GM12878 (cell line): ENCODE data around the gene ZMYND11. TPM values are rescaled to one million over a fixed set of nuclear protein-coding genes. Genes with fewer than 3 reads are reported as not detected.

Experiments used
- ATAC-seq: fragments of 200-7000 bp; cut with Tn5 transposase; 3 replicates; pipeline ENCODE4 v1.9.1; 2020; ENCODE audit warnings: mild to moderate bottlenecking, moderate library complexity
- BruUV-seq: library from RNA; stranded (reverse); fragments of 400-500 nt; replicated peaks from 2 replicates; lab custom pipeline; 2021; lab: Mats Ljungman, UMichigan
- CTCF ChIA-PET: fragments of 300-600 bp; sonication (Branson Sonifier 250); formaldehyde crosslinking; extraction: SDS; loops from one replicate; lab custom pipeline; 2021; ENCODE audit warnings: inconsistent platforms; lab: Yijun Ruan, JAX
- POLR2A ChIA-PET: fragments of 350-600 bp; formaldehyde crosslinking; extraction: SDS; loops from one replicate; lab custom pipeline; 2021; ENCODE audit warnings: inconsistent platforms; lab: Charles Lee
- RAD21 ChIA-PET: fragments of 300-600 bp; sonication (Branson Sonifier 250); formaldehyde crosslinking; loops from one replicate; lab custom pipeline; 2023; ENCODE audit warnings: antibody characterized with exemption; ENCODE audit not compliant: unreplicated experiment; lab: Charles Lee
- SMC1A ChIA-PET: fragments of 300-600 bp; sonication (Branson Sonifier 250); formaldehyde crosslinking; loops from one replicate; lab custom pipeline; 2023; ENCODE audit not compliant: unreplicated experiment, uncharacterized antibody; lab: Charles Lee
- DNase-seq: peaks from one replicate; pipeline ENCODE4 v3.0.0-alpha.2; 2011; ENCODE audit warnings: low read depth, low spot score
- FAIRE-seq: peaks from 3 replicates; lab custom pipeline; 2011; peaks lifted over from hg19 to GRCh38; lab: Jason Lieb, UNC
- H2AFZ ChIP-seq: 2 replicates; pipeline ENCODE4 v1.6.0; 2011; ENCODE audit warnings: low read depth, low read length, control low read depth; ENCODE audit not compliant: control insufficient read depth
- H3K27ac ChIP-seq: 2 replicates; pipeline ENCODE4 v1.5.1; 2011; ENCODE audit warnings: control low read depth; ENCODE audit not compliant: control insufficient read depth, insufficient read depth
- H3K27me3 ChIP-seq, 2 experiments: replicated peaks in 1 of 2; 2 replicates each; pipeline versions ENCODE4 v1.6.0 to v1.6.1; 2011; ENCODE audit warnings: low read length in 1 of 2; ENCODE audit not compliant: control insufficient read depth in 2 of 2, insufficient read depth in 2 of 2
- H3K36me3 ChIP-seq, 2 experiments: 2 replicates each; pipeline ENCODE4 v1.5.1; 2011; ENCODE audit warnings: low read length in 1 of 2; ENCODE audit not compliant: control insufficient read depth in 2 of 2, insufficient read depth in 2 of 2
- H3K4me1 ChIP-seq: 2 replicates; pipeline ENCODE4 v1.6.1; 2011; ENCODE audit warnings: mild to moderate bottlenecking, low read length, moderate library complexity, mixed read lengths; ENCODE audit not compliant: control insufficient read depth, insufficient read depth
- H3K4me2 ChIP-seq: 2 replicates; pipeline ENCODE4 v1.6.0; 2011; ENCODE audit warnings: control low read depth; ENCODE audit not compliant: control insufficient read depth, insufficient read depth
- H3K4me3 ChIP-seq: fragments of 200-600 bp; sonication (generic); 2 replicates; pipeline ENCODE4 v1.5.1; 2016
- H3K79me2 ChIP-seq: 2 replicates; pipeline ENCODE4 v1.6.0; 2011; ENCODE audit warnings: low read length; ENCODE audit not compliant: control insufficient read depth, insufficient read depth
- H3K9ac ChIP-seq: 2 replicates; pipeline ENCODE4 v1.8.0; 2011; ENCODE audit warnings: low read length, control low read depth, mixed read lengths; ENCODE audit not compliant: control insufficient read depth, insufficient read depth
- H3K9me3 ChIP-seq: replicated peaks from 3 replicates; pipeline ENCODE4 v1.5.1; 2011; ENCODE audit warnings: mild to moderate bottlenecking, low read length; ENCODE audit not compliant: control insufficient read depth, insufficient read depth
- H4K20me1 ChIP-seq: 2 replicates; pipeline ENCODE4 v1.6.0; 2011; ENCODE audit not compliant: control insufficient read depth, insufficient read depth
- BACH1 ChIP-seq: fragments of 450-650 bp; IDR thresholded peaks from 2 replicates; pipeline ENCODE4 v1.6.1; 2017; ENCODE audit warnings: mild to moderate bottlenecking, borderline replicate concordance
- FOXM1 ChIP-seq: IDR thresholded peaks from 2 replicates; pipeline ENCODE4 v1.6.1; 2012; ENCODE audit warnings: low read depth, mild to moderate bottlenecking, inconsistent platforms, low read length, moderate library complexity
- KLF5 ChIP-seq: fragments of 450-650 bp; IDR thresholded peaks from 2 replicates; pipeline ENCODE4 v1.6.1; 2014; ENCODE audit warnings: mild to moderate bottlenecking; ENCODE audit not compliant: partially characterized antibody
- MYC ChIP-seq: IDR thresholded peaks from 2 replicates; pipeline ENCODE4 v1.6.1; 2011; ENCODE audit warnings: mild to moderate bottlenecking, low read length, moderate library complexity, inconsistent platforms; ENCODE audit not compliant: insufficient read depth, insufficient replicate concordance, insufficient read length, severe bottlenecking
- PML ChIP-seq: IDR thresholded peaks from 2 replicates; pipeline ENCODE4 v1.6.1; 2012; ENCODE audit warnings: low read length, inconsistent platforms
- POU2F2 ChIP-seq: IDR thresholded peaks from 3 replicates; pipeline ENCODE4 v1.6.1; 2011; ENCODE audit warnings: low read depth, mild to moderate bottlenecking, low read length, borderline replicate concordance
- RB1 ChIP-seq: fragments of 450-650 bp; formaldehyde crosslinking; IDR thresholded peaks from 2 replicates; pipeline ENCODE4 v1.6.1; 2017; ENCODE audit warnings: mild to moderate bottlenecking, borderline replicate concordance
- STAT1 ChIP-seq: fragments of 450-650 bp; conservative IDR thresholded peaks from 2 replicates; pipeline ENCODE4 v1.6.1; 2014; ENCODE audit warnings: antibody characterized with exemption, mild to moderate bottlenecking
- TARDBP ChIP-seq: IDR thresholded peaks from 2 replicates; pipeline ENCODE4 v1.6.1; 2016; ENCODE audit warnings: borderline replicate concordance
- TCF3 ChIP-seq: IDR thresholded peaks from 2 replicates; pipeline ENCODE4 v1.6.1; 2012; ENCODE audit warnings: low read depth, mild to moderate bottlenecking, low read length, borderline replicate concordance; ENCODE audit not compliant: insufficient read depth
- ZNF207 ChIP-seq: fragments of 450-650 bp; IDR thresholded peaks from 2 replicates; pipeline ENCODE4 v1.6.1; 2014; ENCODE audit warnings: antibody characterized with exemption, mild to moderate bottlenecking, borderline replicate concordance
- ZNF217 ChIP-seq: fragments of 450-650 bp; IDR thresholded peaks from 2 replicates; pipeline ENCODE4 v1.6.1; 2017; ENCODE audit warnings: antibody characterized with exemption, mild to moderate bottlenecking
- WGBS: methylation state at CpG from one replicate; pipeline ENCODE4 v1.1.6; 2016; ENCODE audit warnings: low lambda C conversion rate; ENCODE audit not compliant: insufficient replicate concordance, insufficient coverage; ENCODE audit errors: missing lambda C conversion rate; 5-methylcytosine and 5-hydroxymethylcytosine counted together
- in situ Hi-C: fragments of 300-500 bp; cut with MboI; formaldehyde crosslinking; loops from 9 replicates; pipeline ENCODE4 v1.14.3; 2018; ENCODE audit warnings: mixed read lengths
- intact Hi-C: fragments of 100-400 bp; cut with micrococcal nuclease; formaldehyde crosslinking; loops from one replicate; pipeline ENCODE4 v1.14.2; 2022; ENCODE audit not compliant: unreplicated experiment
- polyA plus RNA-seq, 11 experiments: library from polyadenylated mRNA; depleted of rRNA in 4 of 11; unstranded in 6 of 11; stranded (reverse) in 5 of 11; fragments of >200 nt; fragmentation: Nextera tagmentation in 4 of 11; fragmentation: Illumina TruSeq in 1 of 11; extraction: Ambion mirVana in 4 of 11; extraction: Trizol in 1 of 11; gene quantifications; 1 replicate in 1 of 11; 2 replicates in 10 of 11; pipeline versions ENCODE4 v1.2.1 to v1.2.3, GENCODE V29; 2011 to 2016; ENCODE audit warnings: inconsistent platforms in 2 of 11, missing spikeins in 2 of 11, low read depth in 1 of 11
- total RNA-seq, 4 experiments: library from RNA; depleted of rRNA in 3 of 4; stranded (reverse); fragments of >200 nt in 3 of 4; fragmentation: Illumina TruSeq in 1 of 4; extraction: Trizol in 1 of 4; gene quantifications; 2 replicates each; pipeline versions ENCODE4 v1.2.1 to v1.2.3, GENCODE V29; 2013 to 2021
- TF ChIP-seq, protein P1 (sequence below): IDR thresholded peaks from 2 replicates; pipeline ENCODE4 v1.6.1; 2012; ENCODE audit warnings: low read depth, low read length, improper control_type of control experiment
- TF ChIP-seq, protein P2 (sequence below): fragments of 450-650 bp; formaldehyde crosslinking; IDR thresholded peaks from 2 replicates; pipeline ENCODE4 v1.5.0; 2022; ENCODE audit warnings: mild to moderate bottlenecking, missing genetic modification characterization
- TF ChIP-seq, protein P3 (sequence below): IDR thresholded peaks from 2 replicates; pipeline ENCODE4 v1.6.1; 2012; ENCODE audit warnings: low read depth, low read length, improper control_type of control experiment
- TF ChIP-seq, protein P4 (sequence below): fragments of 450-650 bp; IDR thresholded peaks from 2 replicates; pipeline ENCODE4 v1.6.1; 2014; ENCODE audit warnings: mild to moderate bottlenecking

ZMYND11 gene
- total and polyA plus RNA-seq, 10 of the 15 experiments (the other 5 are each of a cell fraction or from before 2014, with no cell fraction given), result 3.3 to 24.4 (median 13.1) TPM

DNA sequence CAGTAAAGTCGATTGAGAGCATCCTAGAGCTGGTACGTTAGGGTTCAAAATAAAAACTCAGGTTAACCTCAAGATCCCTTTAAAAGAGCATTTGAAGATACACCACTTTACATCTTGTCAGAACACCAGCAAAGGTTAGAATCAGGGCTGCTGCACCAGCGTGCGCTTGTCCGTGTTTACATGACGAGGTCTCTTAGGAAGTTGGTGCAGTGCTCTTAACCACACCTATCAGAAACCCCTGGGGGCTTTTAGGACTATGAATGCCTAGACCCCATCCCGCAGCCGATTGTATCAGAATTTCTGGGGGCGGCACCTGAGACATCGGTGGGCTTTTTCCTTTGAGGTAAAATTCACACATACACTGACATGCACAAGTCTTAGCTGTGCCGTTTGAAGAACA lies 97.6 kb downstream of the ZMYND11 start (continued):
- no peak for TF ChIP-seq MYC
- no peak for TF ChIP-seq KLF5
- TF ChIP-seq PML, result no peak
- no peak for TF ChIP-seq POU2F2
- TF ChIP-seq TARDBP, result no peak
- no peak for TF ChIP-seq ZNF217
- TF ChIP-seq, all 136 proteins: peak for 0

DNA sequence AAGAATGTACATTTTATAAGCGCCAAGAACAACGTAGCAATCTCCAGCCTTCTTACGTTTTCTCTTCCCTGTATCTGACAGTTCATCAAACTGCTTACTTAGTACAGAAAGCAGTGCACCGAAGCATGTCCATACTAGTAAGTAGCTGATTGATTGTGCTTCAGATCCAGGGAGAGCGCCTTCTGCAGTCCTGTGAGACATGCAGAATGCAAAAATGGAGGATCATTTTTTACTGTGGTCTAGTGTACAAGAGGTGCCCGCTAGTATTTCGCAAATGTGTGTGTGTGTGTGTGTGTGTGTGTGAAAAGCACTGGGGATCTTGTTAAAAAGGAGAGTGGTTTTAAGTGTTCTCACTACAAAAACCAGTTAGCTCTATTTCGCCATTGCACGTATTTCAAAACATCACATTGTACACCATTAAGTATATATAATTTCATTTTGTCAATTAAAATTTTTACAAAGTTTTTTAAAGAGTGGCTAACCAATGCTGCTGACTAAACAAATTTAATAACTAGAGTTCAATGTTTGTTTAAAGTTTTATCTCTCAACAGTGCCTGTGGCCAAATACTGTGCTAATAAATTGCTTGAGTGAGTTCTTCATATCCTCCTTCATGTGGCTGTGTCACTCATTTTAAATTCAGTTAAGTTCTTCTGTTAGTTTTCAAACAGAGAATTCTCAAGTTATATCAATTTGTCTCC lies 99.6 kb downstream of the ZMYND11 start:
- BruUV-seq, result no TSS peak
- ATAC-seq (no peak), DNase-seq (no peak), FAIRE-seq (no peak)
- ChIA-PET POLR2A (no interaction called here), RAD21 (no interaction called here), SMC1A (no interaction called here), CTCF (no interaction called here)
- intact Hi-C loops (no loop called here), in situ Hi-C loops (no loop called here)
- no peak overlapping the region for H3K9ac ChIP-seq
- no peak overlapping the region for H2AFZ ChIP-seq
- H4K20me1 ChIP-seq, result no peaks in the 10 kb centered on the region
- no peak overlapping the region for H3K4me2 ChIP-seq
- H3K36me3 ChIP-seq, result no peaks in the 10 kb centered on the region; a peak in 2 of 4 replicates
- no peak overlapping the region for H3K4me3 ChIP-seq
- TF ChIP-seq TCF3 (no peak), STAT1 (no peak), FOXM1 (no peak), RB1 (no peak), BACH1 (no peak), ZNF217 (no peak), ZNF207 (no peak)
- TF ChIP-seq, protein P1, sequence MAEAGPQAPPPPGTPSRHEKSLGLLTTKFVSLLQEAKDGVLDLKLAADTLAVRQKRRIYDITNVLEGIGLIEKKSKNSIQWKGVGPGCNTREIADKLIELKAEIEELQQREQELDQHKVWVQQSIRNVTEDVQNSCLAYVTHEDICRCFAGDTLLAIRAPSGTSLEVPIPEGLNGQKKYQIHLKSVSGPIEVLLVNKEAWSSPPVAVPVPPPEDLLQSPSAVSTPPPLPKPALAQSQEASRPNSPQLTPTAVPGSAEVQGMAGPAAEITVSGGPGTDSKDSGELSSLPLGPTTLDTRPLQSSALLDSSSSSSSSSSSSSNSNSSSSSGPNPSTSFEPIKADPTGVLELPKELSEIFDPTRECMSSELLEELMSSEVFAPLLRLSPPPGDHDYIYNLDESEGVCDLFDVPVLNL, result no peak
- TF ChIP-seq, protein P2, sequence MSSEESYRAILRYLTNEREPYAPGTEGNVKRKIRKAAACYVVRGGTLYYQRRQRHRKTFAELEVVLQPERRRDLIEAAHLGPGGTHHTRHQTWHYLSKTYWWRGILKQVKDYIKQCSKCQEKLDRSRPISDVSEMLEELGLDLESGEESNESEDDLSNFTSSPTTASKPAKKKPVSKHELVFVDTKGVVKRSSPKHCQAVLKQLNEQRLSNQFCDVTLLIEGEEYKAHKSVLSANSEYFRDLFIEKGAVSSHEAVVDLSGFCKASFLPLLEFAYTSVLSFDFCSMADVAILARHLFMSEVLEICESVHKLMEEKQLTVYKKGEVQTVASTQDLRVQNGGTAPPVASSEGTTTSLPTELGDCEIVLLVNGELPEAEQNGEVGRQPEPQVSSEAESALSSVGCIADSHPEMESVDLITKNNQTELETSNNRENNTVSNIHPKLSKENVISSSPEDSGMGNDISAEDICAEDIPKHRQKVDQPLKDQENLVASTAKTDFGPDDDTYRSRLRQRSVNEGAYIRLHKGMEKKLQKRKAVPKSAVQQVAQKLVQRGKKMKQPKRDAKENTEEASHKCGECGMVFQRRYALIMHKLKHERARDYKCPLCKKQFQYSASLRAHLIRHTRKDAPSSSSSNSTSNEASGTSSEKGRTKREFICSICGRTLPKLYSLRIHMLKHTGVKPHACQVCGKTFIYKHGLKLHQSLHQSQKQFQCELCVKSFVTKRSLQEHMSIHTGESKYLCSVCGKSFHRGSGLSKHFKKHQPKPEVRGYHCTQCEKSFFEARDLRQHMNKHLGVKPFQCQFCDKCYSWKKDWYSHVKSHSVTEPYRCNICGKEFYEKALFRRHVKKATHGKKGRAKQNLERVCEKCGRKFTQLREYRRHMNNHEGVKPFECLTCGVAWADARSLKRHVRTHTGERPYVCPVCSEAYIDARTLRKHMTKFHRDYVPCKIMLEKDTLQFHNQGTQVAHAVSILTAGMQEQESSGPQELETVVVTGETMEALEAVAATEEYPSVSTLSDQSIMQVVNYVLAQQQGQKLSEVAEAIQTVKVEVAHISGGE, result no peak
- TF ChIP-seq, protein P3, sequence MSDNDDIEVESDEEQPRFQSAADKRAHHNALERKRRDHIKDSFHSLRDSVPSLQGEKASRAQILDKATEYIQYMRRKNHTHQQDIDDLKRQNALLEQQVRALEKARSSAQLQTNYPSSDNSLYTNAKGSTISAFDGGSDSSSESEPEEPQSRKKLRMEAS, result no peak
- TF ChIP-seq, protein P4, sequence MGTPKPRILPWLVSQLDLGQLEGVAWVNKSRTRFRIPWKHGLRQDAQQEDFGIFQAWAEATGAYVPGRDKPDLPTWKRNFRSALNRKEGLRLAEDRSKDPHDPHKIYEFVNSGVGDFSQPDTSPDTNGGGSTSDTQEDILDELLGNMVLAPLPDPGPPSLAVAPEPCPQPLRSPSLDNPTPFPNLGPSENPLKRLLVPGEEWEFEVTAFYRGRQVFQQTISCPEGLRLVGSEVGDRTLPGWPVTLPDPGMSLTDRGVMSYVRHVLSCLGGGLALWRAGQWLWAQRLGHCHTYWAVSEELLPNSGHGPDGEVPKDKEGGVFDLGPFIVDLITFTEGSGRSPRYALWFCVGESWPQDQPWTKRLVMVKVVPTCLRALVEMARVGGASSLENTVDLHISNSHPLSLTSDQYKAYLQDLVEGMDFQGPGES, result no peak
- TF ChIP-seq, all 136 proteins: peak for 0
- Histone ChIP-seq H3K4me1 (no peaks in the 10 kb centered on the region), H3K27me3 (no peaks in the 10 kb centered on the region), H3K27ac (no peak overlapping the region), H3K9me3 (no peaks in the 10 kb centered on the region), H3K79me2 (no peaks in the 10 kb centered on the region)
- over 99% methylated on average over 9 of the region's 9 CpGs for whole genome bisulfite sequencing
